ENCODE data around the gene ZNF620. TPM values are rescaled to one million over a fixed set of nuclear protein-coding genes. Genes with fewer than 3 reads are reported as not detected.

Gene ZNF620
- total RNA-seq, 1 donor from 2014 or later = 5.5 TPM

DNA sequence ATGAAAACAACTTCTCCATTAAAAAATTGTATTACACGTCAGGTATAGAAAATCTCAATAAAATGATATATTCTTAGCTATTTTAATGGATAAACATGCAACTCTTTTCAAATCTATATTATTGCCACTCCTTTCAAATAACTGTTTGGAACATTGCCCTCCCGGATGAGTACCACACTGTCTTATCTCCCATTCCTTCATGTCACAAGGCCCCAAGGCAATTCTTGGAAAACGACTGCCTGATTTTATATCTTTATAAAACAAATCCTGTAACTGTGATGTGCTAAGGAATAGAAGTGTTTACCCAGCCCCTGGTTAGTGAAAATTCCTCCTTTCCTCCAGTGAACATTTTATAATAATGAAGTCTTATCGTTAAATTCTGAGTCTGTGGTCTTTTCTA is 35.1 kb upstream of the ZNF620 start:
- H3K27me3 Mint-ChIP-seq (ENCODE audit: insufficient read depth) = peaks cover 10% of the 10 kb centered on the region
- H3K36me3 Mint-ChIP-seq (ENCODE audit: low read depth) = peaks cover 10% of the 10 kb centered on the region

DNA sequence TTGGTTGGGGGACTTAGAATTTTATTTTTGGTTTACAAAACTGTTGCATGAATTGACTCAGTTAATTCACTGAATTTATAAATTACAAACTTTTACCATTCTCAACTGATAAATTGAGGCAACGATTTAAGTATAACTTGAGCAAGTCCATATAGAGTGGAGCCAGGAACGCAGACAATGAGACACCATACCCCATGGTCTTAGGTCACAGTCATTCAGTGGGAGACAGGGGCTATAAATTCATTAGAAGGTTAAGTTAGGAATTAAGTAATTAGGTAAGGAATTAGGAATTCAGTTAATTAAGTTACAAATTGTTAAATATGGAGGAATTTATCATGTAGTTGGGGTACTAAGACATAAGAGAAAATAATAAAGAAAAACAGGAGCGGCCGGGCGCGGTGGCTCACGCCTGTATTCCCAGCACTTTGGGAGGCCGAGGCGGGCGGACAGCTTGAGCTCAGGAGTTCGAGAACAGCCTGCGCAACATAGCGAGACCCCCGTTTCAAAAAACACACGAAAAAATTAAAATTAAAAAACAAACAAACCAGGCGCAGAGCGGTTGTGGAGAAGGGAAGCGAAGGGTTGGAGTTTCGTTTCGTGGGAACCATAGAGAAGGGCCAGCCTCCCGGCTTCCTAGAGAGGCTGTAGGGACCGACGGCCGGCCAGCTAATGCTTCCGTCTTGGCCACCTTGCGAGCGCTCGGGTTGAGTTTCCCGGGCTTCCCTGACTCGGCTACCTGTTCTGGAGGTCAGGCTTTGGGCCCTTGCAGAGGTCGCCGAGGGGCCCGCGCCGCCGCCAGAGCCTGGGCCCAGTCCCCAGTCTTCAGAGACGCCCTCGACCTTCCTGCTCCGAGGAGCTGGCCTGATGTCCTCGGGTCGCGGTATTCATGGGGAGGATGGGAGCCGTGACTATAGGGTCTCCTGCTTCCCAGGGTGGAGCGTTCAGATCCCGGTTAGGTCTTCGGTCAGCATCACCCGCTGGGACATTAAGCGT is 29.1 kb upstream of the ZNF620 start, which contains the start of gene ZNF619:
Gene ZNF619, plus strand, starts transcription at position 645 of the 993 bp plus-strand sequence. CDS start 858 bp downstream, outside the sequence.
- H3K27me3 Mint-ChIP-seq (ENCODE audit: insufficient read depth) = peaks cover 10% of the 10 kb centered on the region
- H3K4me3 Mint-ChIP-seq = peak within 1 kb of the TSS; percentile 91
- DNase-seq (ENCODE audit: low spot score) = peak; percentile 31
- peaks cover 17% of the 10 kb centered on the region for H3K36me3 Mint-ChIP-seq (ENCODE audit: low read depth)
- intact Hi-C loops (cut with micrococcal nuclease) = loop anchor here (1.0 to 5.0 kb wide), 5 partner anchors 19 to 169 kb away; partner anchors contain the start of genes EIF1B, RPL14 and ZNF621
- peaks cover 27% of the 10 kb centered on the region for H3K4me1 Mint-ChIP-seq (ENCODE audit: low read depth)
- H3K27ac Mint-ChIP-seq = peak within 1 kb of the TSS; percentile 78
- no peaks in the 10 kb centered on the region for H3K9me3 Mint-ChIP-seq

More for the DNA sequence above, 35.1 kb upstream of the ZNF620 start:
- peaks cover 3% of the 10 kb centered on the region for H3K4me1 Mint-ChIP-seq (ENCODE audit: low read depth)
- intact Hi-C loops (cut with micrococcal nuclease) = no loop called here
- no peak overlapping the region for H3K4me3 Mint-ChIP-seq
- no peak overlapping the region for H3K27ac Mint-ChIP-seq
- no peak for DNase-seq (ENCODE audit: low spot score)
- no peaks in the 10 kb centered on the region for H3K9me3 Mint-ChIP-seq

DNA sequence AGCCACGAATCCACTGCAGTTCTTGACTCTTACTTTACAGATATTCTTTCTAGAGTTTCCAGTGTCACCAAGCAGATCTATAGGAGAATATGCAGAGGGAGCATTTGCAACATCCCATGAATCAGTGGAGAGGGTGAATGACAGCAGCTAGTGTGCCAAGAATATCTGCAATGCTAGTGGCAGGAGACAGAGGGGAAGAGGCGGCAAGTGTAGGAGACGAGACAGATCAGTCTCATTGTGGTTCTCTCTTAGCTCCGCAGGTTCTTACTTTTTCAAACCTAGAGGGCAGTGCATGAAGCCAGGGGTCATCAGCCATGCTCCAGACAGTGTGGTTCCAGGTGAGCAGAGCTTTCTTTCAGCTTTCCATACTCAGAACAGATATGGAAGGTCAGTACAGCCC is 28.2 kb upstream of the ZNF620 start:
- H3K27ac Mint-ChIP-seq = peak overlapping the region; percentile 78
- H3K4me3 Mint-ChIP-seq = peak overlapping the region; percentile 91
- no peaks in the 10 kb centered on the region for H3K9me3 Mint-ChIP-seq
- H3K27me3 Mint-ChIP-seq (ENCODE audit: insufficient read depth) = peaks cover 10% of the 10 kb centered on the region
- DNase-seq (ENCODE audit: low spot score) = no peak
- intact Hi-C loops (cut with micrococcal nuclease) = loop anchor here (1.0 to 5.0 kb wide), 5 partner anchors 20 to 170 kb away; partner anchors contain the start of genes EIF1B, RPL14 and ZNF621
- H3K36me3 Mint-ChIP-seq (ENCODE audit: low read depth) = peaks cover 24% of the 10 kb centered on the region
- peaks cover 33% of the 10 kb centered on the region for H3K4me1 Mint-ChIP-seq (ENCODE audit: low read depth)

DNA sequence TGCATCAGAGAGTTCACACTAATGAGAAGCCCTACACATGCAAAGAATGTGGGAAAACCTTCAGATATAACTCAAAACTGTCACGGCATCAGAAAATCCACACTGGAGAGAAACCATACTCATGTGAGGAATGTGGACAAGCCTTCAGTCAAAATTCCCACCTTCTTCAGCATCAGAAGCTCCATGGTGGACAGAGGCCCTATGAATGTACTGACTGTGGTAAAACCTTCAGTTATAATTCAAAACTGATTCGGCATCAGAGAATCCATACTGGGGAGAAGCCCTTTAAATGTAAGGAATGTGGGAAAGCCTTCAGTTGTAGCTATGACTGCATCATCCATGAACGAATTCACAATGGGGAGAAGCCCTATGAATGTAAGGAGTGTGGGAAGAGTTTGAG is 18.7 kb upstream of the ZNF620 start:
- peaks cover 40% of the 10 kb centered on the region for H3K36me3 Mint-ChIP-seq (ENCODE audit: low read depth)
- H3K4me3 Mint-ChIP-seq = no peak overlapping the region
- intact Hi-C loops (cut with micrococcal nuclease) = no loop called here
- H3K27ac Mint-ChIP-seq = no peak overlapping the region
- peaks cover 30% of the 10 kb centered on the region for H3K9me3 Mint-ChIP-seq
- no peak for DNase-seq (ENCODE audit: low spot score)
- peaks cover 7% of the 10 kb centered on the region for H3K4me1 Mint-ChIP-seq (ENCODE audit: low read depth)
- H3K27me3 Mint-ChIP-seq (ENCODE audit: insufficient read depth) = no peaks in the 10 kb centered on the region

DNA sequence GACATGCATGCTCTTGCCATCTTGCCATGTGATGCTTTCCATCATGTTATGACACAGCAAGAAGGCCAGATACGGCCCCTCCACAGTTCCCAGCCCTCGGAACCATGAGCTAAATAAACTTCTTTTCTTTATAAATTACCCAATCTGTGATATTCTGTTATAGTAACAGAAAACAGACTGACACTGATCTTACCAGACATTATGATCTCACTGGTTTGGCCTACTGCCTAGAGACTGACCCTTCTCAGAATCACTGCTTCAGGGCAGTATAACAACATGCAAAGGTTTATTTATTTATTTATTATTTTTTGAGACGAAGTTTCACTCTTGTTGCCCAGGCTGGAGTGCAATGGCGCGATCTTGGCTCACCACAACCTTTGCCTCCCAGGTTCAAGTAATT is 14.9 kb upstream of the ZNF620 start:
- H3K36me3 Mint-ChIP-seq (ENCODE audit: low read depth) = peaks cover 29% of the 10 kb centered on the region
- H3K4me1 Mint-ChIP-seq (ENCODE audit: low read depth) = no peaks in the 10 kb centered on the region
- no peak overlapping the region for H3K4me3 Mint-ChIP-seq
- no peak overlapping the region for H3K27ac Mint-ChIP-seq
- H3K9me3 Mint-ChIP-seq = peaks cover 30% of the 10 kb centered on the region
- intact Hi-C loops (cut with micrococcal nuclease) = no loop called here
- H3K27me3 Mint-ChIP-seq (ENCODE audit: insufficient read depth) = no peaks in the 10 kb centered on the region
- DNase-seq (ENCODE audit: low spot score) = no peak

DNA sequence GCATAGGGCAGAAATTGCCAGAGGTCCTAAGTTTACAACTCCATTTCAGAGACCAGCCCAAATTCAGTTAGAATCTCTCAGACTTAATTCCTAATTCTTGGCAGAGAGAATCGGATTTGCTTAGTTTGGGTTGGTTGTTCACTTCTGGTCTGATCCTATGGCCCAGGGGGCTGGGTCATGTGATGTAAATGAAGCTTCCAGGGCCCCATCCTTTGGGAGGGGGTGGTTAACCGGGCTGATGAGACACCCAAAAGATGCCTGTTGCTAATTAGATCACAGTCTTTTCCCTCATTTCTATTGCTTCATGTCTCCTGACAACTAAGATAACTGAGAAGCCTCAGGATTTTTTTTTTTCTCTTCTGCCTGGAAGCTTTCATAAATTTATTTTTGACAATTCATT is 11.1 kb upstream of the ZNF620 start:
- no peak for DNase-seq (ENCODE audit: low spot score)
- intact Hi-C loops (cut with micrococcal nuclease) = no loop called here
- H3K4me3 Mint-ChIP-seq = no peak overlapping the region
- H3K27ac Mint-ChIP-seq = no peak overlapping the region
- H3K27me3 Mint-ChIP-seq (ENCODE audit: insufficient read depth) = peaks cover 2% of the 10 kb centered on the region
- H3K4me1 Mint-ChIP-seq (ENCODE audit: low read depth) = no peaks in the 10 kb centered on the region
- H3K9me3 Mint-ChIP-seq = peaks cover 5% of the 10 kb centered on the region
- peaks cover 4% of the 10 kb centered on the region for H3K36me3 Mint-ChIP-seq (ENCODE audit: low read depth)

DNA sequence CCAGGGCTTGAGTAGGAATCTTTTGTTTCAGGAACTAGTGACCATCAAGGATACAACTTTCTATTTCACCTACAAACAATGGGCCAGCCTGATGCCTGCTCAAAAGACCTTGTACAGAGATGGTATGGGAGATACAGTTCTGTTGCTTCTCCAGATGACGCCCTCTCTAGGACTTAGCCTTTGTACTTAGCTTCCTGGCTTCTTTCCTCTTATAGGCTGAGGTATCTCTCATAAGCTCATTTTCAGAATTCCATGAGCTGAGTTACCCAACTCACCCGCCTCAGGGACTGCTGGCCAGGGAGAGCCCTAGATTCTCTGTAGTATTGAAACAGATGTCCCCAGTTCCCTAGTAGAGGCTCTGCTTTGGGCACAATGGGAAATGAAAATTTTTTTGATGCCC is 8.6 kb upstream of the ZNF620 start:
- H3K4me1 Mint-ChIP-seq (ENCODE audit: low read depth) = no peaks in the 10 kb centered on the region
- H3K36me3 Mint-ChIP-seq (ENCODE audit: low read depth) = peaks cover 1% of the 10 kb centered on the region
- no peak for DNase-seq (ENCODE audit: low spot score)
- H3K27me3 Mint-ChIP-seq (ENCODE audit: insufficient read depth) = peaks cover 2% of the 10 kb centered on the region
- intact Hi-C loops (cut with micrococcal nuclease) = no loop called here
- no peaks in the 10 kb centered on the region for H3K9me3 Mint-ChIP-seq
- H3K4me3 Mint-ChIP-seq = no peak overlapping the region
- H3K27ac Mint-ChIP-seq = no peak overlapping the region

DNA sequence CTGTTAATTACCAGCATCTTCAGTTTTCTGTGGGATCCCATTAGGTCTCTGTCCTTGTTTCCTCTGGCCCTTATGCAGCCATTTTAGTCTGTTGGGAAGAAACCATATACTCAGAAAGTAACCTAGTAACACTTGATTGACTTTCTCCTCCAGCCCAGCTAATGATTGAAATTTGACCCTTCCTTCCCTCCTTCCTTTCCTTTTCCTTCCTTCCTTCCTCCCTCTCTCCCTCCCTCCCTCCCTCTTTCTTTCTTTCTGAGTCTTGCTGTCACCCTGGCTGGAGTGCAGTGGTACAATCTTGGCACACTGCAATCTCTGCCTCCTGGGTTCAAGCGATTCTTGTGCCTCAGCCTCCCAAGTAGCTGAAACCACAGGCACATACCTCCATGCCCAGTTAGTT is 5.9 kb upstream of the ZNF620 start:
- intact Hi-C loops (cut with micrococcal nuclease) = no loop called here
- H3K27ac Mint-ChIP-seq = no peak overlapping the region
- DNase-seq (ENCODE audit: low spot score) = no peak
- peaks cover 2% of the 10 kb centered on the region for H3K27me3 Mint-ChIP-seq (ENCODE audit: insufficient read depth)
- peaks cover 5% of the 10 kb centered on the region for H3K4me1 Mint-ChIP-seq (ENCODE audit: low read depth)
- H3K9me3 Mint-ChIP-seq = no peaks in the 10 kb centered on the region
- H3K36me3 Mint-ChIP-seq (ENCODE audit: low read depth) = peaks cover 2% of the 10 kb centered on the region
- H3K4me3 Mint-ChIP-seq = no peak overlapping the region

DNA sequence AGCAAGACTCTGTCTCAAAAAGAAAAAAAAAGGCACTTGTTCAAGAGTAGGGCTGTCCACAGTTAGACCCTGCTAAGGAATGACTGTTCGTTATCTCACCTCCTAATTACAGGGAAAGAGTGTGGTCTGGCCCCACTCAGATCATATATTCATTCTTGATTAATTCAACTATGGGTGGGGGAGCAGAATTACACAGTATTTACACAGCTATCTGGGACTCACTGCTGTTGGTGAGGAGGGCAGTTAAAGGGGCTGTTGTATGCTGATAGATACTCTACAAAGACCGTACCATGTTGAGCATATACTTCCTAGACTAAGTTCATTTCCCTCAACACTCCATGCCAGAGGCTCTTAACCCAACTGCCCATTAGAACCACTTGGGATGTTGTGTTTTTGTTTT is 3.8 kb upstream of the ZNF620 start:
- H3K4me1 Mint-ChIP-seq (ENCODE audit: low read depth) = peaks cover 20% of the 10 kb centered on the region
- no peak overlapping the region for H3K27ac Mint-ChIP-seq
- H3K4me3 Mint-ChIP-seq = no peak overlapping the region
- peaks cover 2% of the 10 kb centered on the region for H3K36me3 Mint-ChIP-seq (ENCODE audit: low read depth)
- no peak for DNase-seq (ENCODE audit: low spot score)
- intact Hi-C loops (cut with micrococcal nuclease) = no loop called here
- peaks cover 2% of the 10 kb centered on the region for H3K27me3 Mint-ChIP-seq (ENCODE audit: insufficient read depth)
- no peaks in the 10 kb centered on the region for H3K9me3 Mint-ChIP-seq

DNA sequence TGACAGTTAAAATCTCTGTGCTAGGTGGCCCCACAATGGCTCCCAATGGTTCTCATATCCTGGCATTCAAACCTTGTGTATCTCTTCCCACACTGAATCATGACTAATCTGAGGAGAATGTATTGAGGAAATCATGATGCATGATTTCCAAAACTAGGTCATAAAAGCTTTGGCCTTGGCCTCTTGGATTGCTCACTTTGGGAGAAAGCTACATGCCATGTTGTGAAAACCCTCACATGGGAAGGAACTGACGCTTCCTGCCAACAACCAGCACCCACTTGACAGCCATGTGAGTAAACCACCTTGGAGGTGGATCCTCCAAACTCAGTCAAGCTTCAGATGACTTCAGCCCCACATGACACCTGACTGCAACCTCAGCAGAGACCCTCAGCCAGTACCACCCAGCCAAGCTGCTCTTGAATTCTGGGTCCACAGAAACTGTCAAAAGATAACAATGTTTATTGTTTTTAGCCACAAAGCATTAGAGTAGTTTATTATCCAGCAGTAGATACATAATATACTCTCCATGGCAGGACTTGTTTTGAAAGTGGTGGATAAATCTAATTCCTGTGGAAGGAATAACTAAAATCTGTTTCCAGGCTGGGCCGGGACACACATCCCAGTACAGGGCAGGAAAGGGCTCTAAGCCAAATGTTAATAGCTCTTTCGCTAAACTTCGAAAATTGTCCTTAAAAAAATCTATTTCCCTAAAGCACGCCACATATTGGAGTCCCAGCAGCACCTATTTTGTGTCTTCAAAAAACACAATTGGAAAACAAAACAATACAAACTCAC is 1.0 kb upstream of the ZNF620 start:
- Mint-ChIP-seq H3K4me1 (ENCODE audit: low read depth) (peaks cover 20% of the 10 kb centered on the region), H3K36me3 (ENCODE audit: low read depth) (peaks cover 11% of the 10 kb centered on the region), H3K4me3 (peak overlapping the region; percentile 89), H3K27me3 (ENCODE audit: insufficient read depth) (no peaks in the 10 kb centered on the region), H3K9me3 (no peaks in the 10 kb centered on the region), H3K27ac (peak overlapping the region; percentile 69)
- intact Hi-C loops (cut with micrococcal nuclease) = loop anchor here (1.0 kb wide), 1 partner anchor 28 kb away; the partner anchor contains the start of gene ZNF619
- no peak for DNase-seq (ENCODE audit: low spot score)

DNA sequence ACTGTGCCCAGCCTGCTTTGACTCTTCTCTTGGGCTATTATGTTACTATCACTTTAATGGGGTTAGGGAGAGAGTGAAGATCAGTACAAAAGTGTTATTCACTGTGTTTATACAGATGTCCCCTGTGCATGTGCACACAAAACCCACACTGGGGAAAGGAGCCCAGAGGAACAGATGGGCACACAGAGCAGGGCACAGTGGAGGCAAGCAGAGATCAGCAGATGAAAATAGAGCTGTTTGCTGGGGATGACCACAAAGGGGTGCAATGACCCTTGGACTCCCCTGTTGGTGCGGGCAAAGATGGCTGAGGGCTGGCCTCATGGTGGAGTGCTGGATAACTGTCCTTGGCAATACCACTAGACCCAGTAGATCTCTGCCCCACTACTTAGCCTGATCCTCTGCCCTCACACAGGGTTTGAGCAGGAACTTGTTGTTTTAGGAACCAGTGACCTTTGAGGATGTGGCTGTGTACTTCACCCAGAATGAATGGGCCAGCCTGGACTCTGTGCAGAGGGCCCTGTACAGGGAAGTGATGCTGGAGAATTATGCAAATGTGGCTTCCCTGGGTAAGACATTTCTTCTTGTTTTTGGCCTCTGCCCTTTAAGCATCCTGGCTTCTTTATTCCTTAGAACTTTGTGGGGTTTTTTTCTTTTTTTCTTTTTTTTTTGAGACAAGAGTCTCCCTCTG is 5.3 kb downstream of the ZNF620 start:
- H3K4me1 Mint-ChIP-seq (ENCODE audit: low read depth) = peaks cover 7% of the 10 kb centered on the region
- no peaks in the 10 kb centered on the region for H3K9me3 Mint-ChIP-seq
- DNase-seq (ENCODE audit: low spot score) = no peak
- H3K27ac Mint-ChIP-seq = no peak overlapping the region
- intact Hi-C loops (cut with micrococcal nuclease) = no loop called here
- H3K27me3 Mint-ChIP-seq (ENCODE audit: insufficient read depth) = no peaks in the 10 kb centered on the region
- peaks cover 38% of the 10 kb centered on the region for H3K36me3 Mint-ChIP-seq (ENCODE audit: low read depth)
- no peak overlapping the region for H3K4me3 Mint-ChIP-seq

DNA sequence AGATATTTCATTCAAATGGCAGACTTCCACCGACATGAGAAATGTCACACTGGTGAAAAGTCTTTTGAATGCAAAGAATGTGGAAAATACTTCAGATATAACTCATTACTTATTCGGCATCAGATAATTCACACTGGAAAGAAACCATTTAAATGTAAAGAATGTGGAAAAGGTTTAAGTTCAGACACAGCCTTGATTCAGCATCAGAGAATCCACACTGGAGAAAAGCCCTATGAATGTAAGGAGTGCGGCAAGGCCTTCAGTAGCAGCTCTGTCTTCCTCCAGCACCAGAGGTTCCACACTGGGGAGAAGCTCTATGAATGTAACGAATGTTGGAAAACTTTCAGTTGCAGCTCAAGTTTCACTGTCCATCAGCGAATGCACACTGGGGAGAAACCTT is 10.4 kb downstream of the ZNF620 start:
- Mint-ChIP-seq H3K27me3 (ENCODE audit: insufficient read depth) (no peaks in the 10 kb centered on the region), H3K4me1 (ENCODE audit: low read depth) (no peaks in the 10 kb centered on the region), H3K4me3 (no peak overlapping the region), H3K9me3 (no peaks in the 10 kb centered on the region), H3K36me3 (ENCODE audit: low read depth) (peaks cover 31% of the 10 kb centered on the region), H3K27ac (no peak overlapping the region)
- no peak for DNase-seq (ENCODE audit: low spot score)
- intact Hi-C loops (cut with micrococcal nuclease) = no loop called here

Measured in activated T-helper 1 cell treated with anti-CD3 and anti-CD28 coated beads, Interleukin-12 subunit alpha, Interleukin-12 subunit beta, Interleukin-2, Interleukin-4 antibody, amounts not matched to agents 30 ng/mL and 10 ng/mL and 1 ng/mL, durations not matched to agents 14 hours and 24 hours and 36 hours (primary cell).